HepG2 (cell line): ENCODE measurements around the gene CTDSP1. TPM values are rescaled to one million over a fixed set of nuclear protein-coding genes. Genes with fewer than 3 reads are reported as not detected.
A peak's percentile ranks its signal among the peaks of the same experiment; 100 is the strongest.

ENCODE experiments used
- BRF2 ChIP-seq: sonication (generic); formaldehyde crosslinking; IDR thresholded peaks from 2 replicates; pipeline ENCODE4 v1.8.1; 2022; ENCODE audit warnings: mild to moderate bottlenecking, missing genetic modification reagents
- ELF1 ChIP-seq: sonication (generic); formaldehyde crosslinking; IDR thresholded peaks from 2 replicates; pipeline ENCODE4 v1.4.0; 2020; ENCODE audit warnings: missing genetic modification reagents
- ESRRA ChIP-seq: sonication (generic); formaldehyde crosslinking; IDR thresholded peaks from 2 replicates; pipeline ENCODE4 v1.5.1; 2020; ENCODE audit warnings: mild to moderate bottlenecking, low read depth, missing genetic modification reagents
- GZF1 ChIP-seq: sonication (generic); formaldehyde crosslinking; IDR thresholded peaks from 2 replicates; pipeline ENCODE4 v1.5.1; 2020; ENCODE audit warnings: mild to moderate bottlenecking, missing genetic modification reagents
- NBN ChIP-seq: fragments of 450-650 bp; conservative IDR thresholded peaks from 2 replicates; pipeline ENCODE4 v1.6.1; 2017
- NCOA1 ChIP-seq: sonication (generic); formaldehyde crosslinking; IDR thresholded peaks from 2 replicates; pipeline ENCODE4 v1.9.0; 2021; ENCODE audit warnings: missing genetic modification reagents
- PHF8 ChIP-seq: sonication (generic); formaldehyde crosslinking; IDR thresholded peaks from 2 replicates; pipeline ENCODE4 v1.5.0; 2020; ENCODE audit warnings: missing genetic modification reagents
- PLRG1 ChIP-seq: fragments of 450-650 bp; conservative IDR thresholded peaks from 2 replicates; pipeline ENCODE4 v1.6.1; 2016
- SMC3 ChIP-seq: IDR thresholded peaks from 2 replicates; pipeline ENCODE4 v1.6.1; 2011; ENCODE audit warnings: low read length, improper control_type of control experiment
- TFAP4 ChIP-seq: sonication (generic); IDR thresholded peaks from 2 replicates; pipeline ENCODE4 v1.6.1; 2016; ENCODE audit warnings: low read depth, borderline replicate concordance
- UBTF ChIP-seq: sonication (generic); formaldehyde crosslinking; IDR thresholded peaks from 2 replicates; pipeline ENCODE4 v1.4.0; 2020; ENCODE audit warnings: mild to moderate bottlenecking, missing genetic modification reagents
- YY1 ChIP-seq: IDR thresholded peaks from 2 replicates; pipeline ENCODE4 v1.6.1; 2011; ENCODE audit warnings: low read length, low read depth, moderate library complexity, mild to moderate bottlenecking; ENCODE audit not compliant: insufficient read depth, insufficient replicate concordance
- ZBED4 ChIP-seq: sonication (generic); formaldehyde crosslinking; IDR thresholded peaks from 2 replicates; pipeline ENCODE4 v1.4.0; 2020; ENCODE audit warnings: missing genetic modification reagents, borderline replicate concordance
- ZBTB8A ChIP-seq: sonication (generic); formaldehyde crosslinking; IDR thresholded peaks from 2 replicates; pipeline ENCODE4 v1.4.0; 2020; ENCODE audit warnings: mild to moderate bottlenecking, low read depth, missing genetic modification reagents, borderline replicate concordance
- ZKSCAN5 ChIP-seq: sonication (generic); formaldehyde crosslinking; IDR thresholded peaks from 2 replicates; pipeline ENCODE4 v1.5.1; 2020; ENCODE audit warnings: mild to moderate bottlenecking, missing genetic modification reagents
- ZNF12 ChIP-seq: sonication (generic); formaldehyde crosslinking; IDR thresholded peaks from 2 replicates; pipeline ENCODE4 v1.5.0; 2020; ENCODE audit warnings: missing genetic modification reagents
- ZNF160 ChIP-seq: sonication (generic); formaldehyde crosslinking; IDR thresholded peaks from 2 replicates; pipeline ENCODE4 v1.8.0; 2022; ENCODE audit warnings: mild to moderate bottlenecking, inconsistent platforms, missing genetic modification reagents
- ZNF296 ChIP-seq: sonication (generic); formaldehyde crosslinking; conservative IDR thresholded peaks from 2 replicates; pipeline ENCODE4 v1.5.0; 2020; ENCODE audit warnings: mild to moderate bottlenecking, missing genetic modification reagents
- ZNF3 ChIP-seq: IDR thresholded peaks from 2 replicates; pipeline ENCODE4 v1.7.0; 2017; ENCODE audit warnings: inconsistent platforms
- ZNF34 ChIP-seq: sonication (generic); formaldehyde crosslinking; IDR thresholded peaks from 2 replicates; pipeline ENCODE4 v1.4.0; 2020; ENCODE audit warnings: mild to moderate bottlenecking, missing genetic modification reagents, borderline replicate concordance
- ZNF563 ChIP-seq: sonication (generic); formaldehyde crosslinking; IDR thresholded peaks from 2 replicates; pipeline ENCODE4 v1.8.0; 2022; ENCODE audit warnings: mild to moderate bottlenecking, moderate library complexity, missing genetic modification reagents
- ZNF674 ChIP-seq: sonication (generic); formaldehyde crosslinking; IDR thresholded peaks from 2 replicates; pipeline ENCODE4 v1.5.0; 2020; ENCODE audit warnings: low read depth, mild to moderate bottlenecking, missing genetic modification reagents
- ZNF775 ChIP-seq: sonication (generic); formaldehyde crosslinking; IDR thresholded peaks from 2 replicates; pipeline ENCODE4 v1.4.0; 2020; ENCODE audit warnings: missing genetic modification reagents, mild to moderate bottlenecking, moderate library complexity, borderline replicate concordance
- polyA plus RNA-seq, 8 experiments: library from polyadenylated mRNA; depleted of rRNA in 3 of 8; stranded (reverse) in 7 of 8; unstranded in 1 of 8; fragments of >200 nt; fragmentation: Illumina TruSeq in 4 of 8; extraction: Trizol in 4 of 8; gene quantifications; 2 replicates each; pipeline versions ENCODE4 v1.2.1 to v1.2.3, GENCODE V29; 2011 to 2016; ENCODE audit warnings: low read depth in 4 of 8, missing spikeins in 1 of 8, mixed read lengths in 1 of 8; ENCODE audit not compliant: insufficient read depth in 1 of 8
- total RNA-seq, 5 experiments: library from RNA; depleted of rRNA; stranded (reverse); fragments of >200 nt; fragmentation: Illumina TruSeq; extraction: Trizol; gene quantifications; 2 replicates each; pipeline ENCODE4 v1.2.3, GENCODE V29; 2016; ENCODE audit warnings: low read depth in 1 of 5

The CTDSP1 gene
- total and polyA plus RNA-seq, 2 of the 13 experiments (the other 11 are each of a cell fraction or from before 2014, with no cell fraction given), result 91.0 to 268 TPM

GRCh38 chr2:218418717-218419458 lies 19.2 kb downstream of the CTDSP1 start, which contains the start of gene VIL1 (continued):
- TF ChIP-seq TFAP4, result peak; percentile 81
- TF ChIP-seq SMC3, result no peak
- no peak for TF ChIP-seq ESRRA (CRISPR knock-in tag)
- no peak; the same call in 1 of the 2 replicates for TF ChIP-seq GZF1
- TF ChIP-seq ZKSCAN5, result no peak
- peak; percentile 39; the same call in 1 of the 2 replicates for TF ChIP-seq ELF1 (CRISPR knock-in tag)
- no peak for TF ChIP-seq ZNF34
- TF ChIP-seq UBTF (CRISPR knock-in tag), result peak; percentile 68
- TF ChIP-seq ZBED4 (CRISPR knock-in tag), result 0 out of 2 replicates have a peak, but pooled peaks have one; percentile 65
- no peak for TF ChIP-seq YY1
- no peak for TF ChIP-seq BRF2 (CRISPR knock-in tag)
- TF ChIP-seq ZNF160 (CRISPR knock-in tag), result peak; percentile 79
- peak; percentile 86 for TF ChIP-seq PHF8 (CRISPR knock-in tag)
- no peak for TF ChIP-seq ZNF775 (CRISPR knock-in tag)
- no peak for TF ChIP-seq PLRG1
- TF ChIP-seq NCOA1 (CRISPR knock-in tag), result no peak
- 0 out of 2 replicates have a peak, but pooled peaks have one; percentile 61 for TF ChIP-seq ZNF563 (CRISPR knock-in tag)
- no peak; the same call in 1 of the 2 replicates for TF ChIP-seq ZBTB8A (CRISPR knock-in tag)
- no peak for TF ChIP-seq ZNF674 (CRISPR knock-in tag)
- TF ChIP-seq ZNF12 (CRISPR knock-in tag), result no peak; the same call in 1 of the 2 replicates
- TF ChIP-seq NBN, result no peak
- no peak for TF ChIP-seq ZNF296
- TF ChIP-seq ZNF3 (CRISPR knock-in tag), result no peak
